Hematopoietic multipotent progenitor cell treated with erythropoietin and hydrocortisone succinate and interleukin-3 and kit ligand, for 4 days (in vitro differentiated cells): ENCODE measurements around the gene C19orf25.
A peak's percentile ranks its signal among the peaks of the same experiment; 100 is the strongest.

Experiments
- DNase-seq: peaks from one replicate; pipeline ENCODE4 v3.0.0-alpha.2; 2015

The C19orf25 gene

DNA sequence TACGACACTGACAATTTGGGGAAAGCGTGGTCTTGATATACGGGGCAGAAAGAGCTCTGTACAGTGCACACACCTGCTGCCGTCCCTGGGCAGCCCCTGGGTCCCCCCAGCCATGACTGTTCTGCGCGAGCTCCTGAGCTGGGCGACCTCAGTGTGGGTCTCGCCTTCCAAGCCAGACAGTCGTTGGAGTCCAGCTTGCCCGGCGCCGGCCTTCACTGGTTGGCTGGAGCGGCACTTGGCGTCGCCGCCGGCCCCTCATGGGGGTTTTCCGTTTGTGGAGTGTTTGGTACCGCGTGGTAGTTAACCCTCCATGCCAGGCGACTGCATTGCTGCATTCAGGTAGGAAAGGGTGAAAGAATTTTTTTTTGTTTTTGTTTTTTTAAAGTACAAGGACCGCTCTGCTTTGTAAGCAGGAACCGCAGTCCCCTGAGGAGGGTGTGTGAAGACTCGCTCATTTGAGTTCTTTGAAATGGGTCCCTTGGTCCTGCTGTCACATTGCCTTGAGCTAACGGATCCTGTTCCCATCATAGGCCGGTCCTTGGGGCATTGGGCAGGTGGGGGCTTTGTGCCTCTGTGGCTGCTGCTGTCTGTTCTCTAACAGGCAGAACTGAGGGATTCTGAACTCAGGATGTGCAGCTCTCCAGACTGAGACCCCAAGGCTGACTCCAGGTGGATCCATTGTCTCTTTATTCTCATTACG, 51.6 kb downstream of the C19orf25 start:
- no peak for DNase-seq

GRCh38 chr19:1426736-1427135, 52.3 kb downstream of the C19orf25 start:
- DNase-seq = no peak

DNA sequence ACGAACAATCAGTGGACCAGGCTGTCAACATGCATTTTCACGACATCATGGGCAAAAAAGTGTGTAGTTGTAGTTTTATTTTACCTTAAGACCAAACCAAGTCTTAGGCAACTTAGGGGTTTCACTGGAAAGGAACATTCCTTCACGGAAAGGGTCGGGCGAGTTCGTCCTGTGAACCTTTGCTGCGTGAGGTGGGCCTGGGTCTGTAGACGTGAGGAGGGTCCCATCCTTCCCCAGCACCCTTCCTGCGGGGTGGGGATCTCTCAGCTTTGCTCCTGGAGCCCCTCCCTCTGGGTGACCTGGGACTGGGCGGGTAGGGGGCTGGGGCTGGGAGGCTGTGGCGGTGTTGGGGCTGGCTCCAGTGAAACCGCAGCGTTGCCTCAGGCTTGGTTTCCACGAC, 53.1 kb downstream of the C19orf25 start:
- DNase-seq = no peak

GRCh38 chr19:1425102-1425837, 53.7 kb downstream of the C19orf25 start:
- peak; percentile 50 for DNase-seq

GRCh38 chr19:1424192-1424955, 54.6 kb downstream of the C19orf25 start:
- DNase-seq = no peak

GRCh38 chr19:1423436-1424191, 55.4 kb downstream of the C19orf25 start:
- no peak for DNase-seq
